Glutamatergic neuron (in vitro differentiated cells): ENCODE results near the gene FTSJ1. TPM values are rescaled to one million over a fixed set of nuclear protein-coding genes. Genes with fewer than 3 reads are reported as not detected.

ENCODE experiments used
- DNase-seq: peaks from one replicate; pipeline ENCODE4 v3.0.0; 2022
- H3K27ac Mint-ChIP-seq: one replicate; pipeline ENCODE4 v1.8.0; 2020; ENCODE audit warnings: mild to moderate bottlenecking, mixed read lengths, inconsistent platforms; ENCODE audit not compliant: unreplicated experiment
- H3K27me3 Mint-ChIP-seq: one replicate; pipeline ENCODE4 v1.8.0; 2020; ENCODE audit warnings: mild to moderate bottlenecking, moderate library complexity, mixed read lengths, inconsistent platforms; ENCODE audit not compliant: unreplicated experiment
- H3K36me3 Mint-ChIP-seq: one replicate; pipeline ENCODE4 v1.8.0; 2020; ENCODE audit warnings: mild to moderate bottlenecking, mixed read lengths, inconsistent platforms; ENCODE audit not compliant: unreplicated experiment
- H3K4me1 Mint-ChIP-seq: one replicate; pipeline ENCODE4 v1.8.0; 2020; ENCODE audit warnings: mild to moderate bottlenecking, low read depth, mixed read lengths, inconsistent platforms; ENCODE audit not compliant: unreplicated experiment
- H3K4me3 Mint-ChIP-seq: one replicate; pipeline ENCODE4 v1.8.0; 2020; ENCODE audit warnings: mild to moderate bottlenecking, mixed read lengths, inconsistent platforms; ENCODE audit not compliant: unreplicated experiment
- H3K9me3 Mint-ChIP-seq: one replicate; pipeline ENCODE4 v1.8.0; 2020; ENCODE audit warnings: mild to moderate bottlenecking, moderate library complexity, mixed read lengths, inconsistent platforms; ENCODE audit not compliant: unreplicated experiment
- total RNA-seq: library from RNA; stranded (reverse); fragmentation: NEBNext Ultra II Directional; extraction: Animal tissue kit (Norgen Biotek cat#: 25700); gene quantifications from one replicate; pipeline ENCODE4 v1.2.1, GENCODE V29; 2021; ENCODE audit not compliant: unreplicated experiment
- TF ChIP-seq, protein P1 (sequence below): fragments of 200-600 bp; sonication (generic); IDR thresholded peaks from one replicate; pipeline ENCODE4 v1.5.0; 2021; ENCODE audit not compliant: partially characterized antibody, unreplicated experiment

FTSJ1 gene
- total RNA-seq, 1 donor from 2014 or later: 87.6 TPM

DNA sequence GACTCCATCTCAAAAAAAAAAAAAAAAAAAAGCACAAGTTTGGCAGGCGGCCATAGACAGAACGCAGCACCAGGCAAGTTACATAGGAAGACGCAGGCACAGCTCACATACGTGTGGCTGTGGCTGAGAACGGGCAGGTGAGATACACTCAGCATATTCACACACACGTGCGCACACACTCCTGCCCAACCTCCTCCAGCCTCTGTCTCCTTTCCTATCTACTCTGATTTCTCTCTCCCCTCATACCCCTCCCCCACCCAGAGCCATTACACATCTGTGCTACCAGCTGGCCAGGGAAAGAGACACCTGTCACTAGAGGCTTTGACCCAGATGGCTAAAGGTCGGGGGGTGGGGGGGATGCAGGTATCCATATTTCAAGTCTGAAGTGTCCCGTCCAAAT is 3.8 kb upstream of the FTSJ1 start:
- TF ChIP-seq, protein P1, sequence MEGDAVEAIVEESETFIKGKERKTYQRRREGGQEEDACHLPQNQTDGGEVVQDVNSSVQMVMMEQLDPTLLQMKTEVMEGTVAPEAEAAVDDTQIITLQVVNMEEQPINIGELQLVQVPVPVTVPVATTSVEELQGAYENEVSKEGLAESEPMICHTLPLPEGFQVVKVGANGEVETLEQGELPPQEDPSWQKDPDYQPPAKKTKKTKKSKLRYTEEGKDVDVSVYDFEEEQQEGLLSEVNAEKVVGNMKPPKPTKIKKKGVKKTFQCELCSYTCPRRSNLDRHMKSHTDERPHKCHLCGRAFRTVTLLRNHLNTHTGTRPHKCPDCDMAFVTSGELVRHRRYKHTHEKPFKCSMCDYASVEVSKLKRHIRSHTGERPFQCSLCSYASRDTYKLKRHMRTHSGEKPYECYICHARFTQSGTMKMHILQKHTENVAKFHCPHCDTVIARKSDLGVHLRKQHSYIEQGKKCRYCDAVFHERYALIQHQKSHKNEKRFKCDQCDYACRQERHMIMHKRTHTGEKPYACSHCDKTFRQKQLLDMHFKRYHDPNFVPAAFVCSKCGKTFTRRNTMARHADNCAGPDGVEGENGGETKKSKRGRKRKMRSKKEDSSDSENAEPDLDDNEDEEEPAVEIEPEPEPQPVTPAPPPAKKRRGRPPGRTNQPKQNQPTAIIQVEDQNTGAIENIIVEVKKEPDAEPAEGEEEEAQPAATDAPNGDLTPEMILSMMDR: no peak
- peak overlapping the region; percentile 77 for H3K4me3 Mint-ChIP-seq

DNA sequence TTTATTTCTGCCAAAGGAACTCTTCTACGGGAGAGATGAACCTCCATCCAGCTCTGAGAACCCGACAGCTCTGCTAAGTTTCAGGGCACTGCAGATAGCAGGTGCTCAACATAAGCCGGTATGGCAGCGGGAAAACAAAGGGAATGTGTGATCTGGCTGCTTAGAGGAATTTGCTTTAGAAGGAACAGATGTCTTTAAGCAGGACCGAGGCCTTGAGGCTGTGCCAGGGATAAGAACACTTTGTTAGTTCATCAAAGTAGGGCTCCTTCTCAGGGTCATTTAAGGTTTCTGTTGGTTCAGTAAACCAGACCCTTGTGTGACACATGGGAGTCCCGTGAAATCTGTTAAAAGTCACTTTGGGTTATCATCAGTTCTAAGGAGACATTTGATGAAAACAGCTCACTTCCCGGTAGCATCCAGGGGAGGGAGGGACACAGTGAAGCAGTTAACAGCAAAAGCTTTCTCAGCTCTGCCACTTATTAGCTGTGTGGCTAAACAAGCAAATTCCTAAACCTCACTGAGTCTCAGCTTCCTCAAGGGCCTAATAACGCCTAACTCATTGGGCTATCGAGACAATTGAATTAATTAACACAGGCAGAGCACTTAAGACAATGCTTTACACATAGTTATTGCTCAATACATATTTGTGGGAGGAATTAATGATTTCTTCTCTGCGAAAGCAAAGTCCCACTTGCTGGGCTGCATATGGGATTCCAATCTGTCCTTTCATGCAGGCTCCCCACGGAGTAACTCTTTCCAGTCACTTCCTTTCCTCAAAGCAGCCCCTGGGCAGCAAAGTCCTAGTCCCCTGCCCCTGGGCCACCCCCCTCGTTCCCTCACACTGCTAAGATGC is 2.9 kb upstream of the FTSJ1 start:
- no peaks in the 10 kb centered on the region for H3K36me3 Mint-ChIP-seq
- TF ChIP-seq, protein P1: no peak
- peak overlapping the region; percentile 98 for H3K27ac Mint-ChIP-seq

More for the DNA sequence above, 3.8 kb upstream of the FTSJ1 start:
- peak overlapping the region; percentile 98 for H3K27ac Mint-ChIP-seq
- peaks cover 16% of the 10 kb centered on the region for H3K27me3 Mint-ChIP-seq
- peaks cover 25% of the 10 kb centered on the region for H3K9me3 Mint-ChIP-seq
- H3K36me3 Mint-ChIP-seq: no peaks in the 10 kb centered on the region
- peaks cover 39% of the 10 kb centered on the region for H3K4me1 Mint-ChIP-seq
- DNase-seq: no peak

DNA sequence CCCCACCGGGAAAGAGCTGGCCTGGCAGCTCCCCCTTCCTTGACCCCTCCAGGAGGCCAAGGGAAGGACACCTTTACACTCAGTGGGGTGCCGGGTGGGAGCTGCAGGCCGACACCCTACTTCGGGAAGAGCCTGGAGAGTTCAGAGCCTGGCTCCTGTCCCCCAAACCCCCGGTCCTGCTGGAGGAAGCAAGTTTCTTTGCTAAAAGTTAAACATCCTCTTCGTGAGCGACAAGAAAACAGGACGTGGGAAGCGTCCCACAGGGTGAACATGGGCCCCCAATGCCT is 2.4 kb upstream of the FTSJ1 start:
- H3K4me1 Mint-ChIP-seq: peaks cover 39% of the 10 kb centered on the region
- H3K4me3 Mint-ChIP-seq: peak overlapping the region; percentile 66
- H3K27ac Mint-ChIP-seq: peak overlapping the region; percentile 98

More for the DNA sequence above, 2.9 kb upstream of the FTSJ1 start:
- Mint-ChIP-seq H3K9me3 (peaks cover 25% of the 10 kb centered on the region), H3K27me3 (peaks cover 17% of the 10 kb centered on the region), H3K4me1 (peaks cover 39% of the 10 kb centered on the region), H3K4me3 (peak overlapping the region; percentile 77)
- DNase-seq: no peak

DNA sequence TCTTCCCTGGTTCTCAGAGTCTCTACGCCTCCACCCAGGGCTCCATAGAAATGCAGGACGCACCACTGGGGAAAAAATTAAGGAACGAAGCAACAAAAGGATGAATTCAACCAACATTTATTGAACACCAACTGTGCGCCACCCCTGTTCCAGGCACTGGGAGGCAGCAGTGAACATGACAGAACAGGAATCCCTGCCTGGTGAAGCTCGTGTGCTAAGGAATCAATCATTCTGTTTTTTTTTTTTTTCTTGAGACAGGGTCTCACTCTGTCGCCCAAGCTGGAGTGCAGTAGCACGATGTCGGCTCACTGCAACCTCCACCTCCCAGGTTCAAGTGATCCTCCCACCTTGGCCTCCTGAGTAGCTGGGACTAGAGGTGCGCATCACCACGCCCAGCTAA is 1.9 kb upstream of the FTSJ1 start:
- H3K4me3 Mint-ChIP-seq: peak overlapping the region; percentile 66
- DNase-seq: no peak
- H3K9me3 Mint-ChIP-seq: peaks cover 26% of the 10 kb centered on the region
- peaks cover 17% of the 10 kb centered on the region for H3K27me3 Mint-ChIP-seq
- TF ChIP-seq, protein P1: no peak
- peaks cover 39% of the 10 kb centered on the region for H3K4me1 Mint-ChIP-seq
- no peaks in the 10 kb centered on the region for H3K36me3 Mint-ChIP-seq
- H3K27ac Mint-ChIP-seq: peak overlapping the region; percentile 98

More for the DNA sequence above, 2.4 kb upstream of the FTSJ1 start:
- H3K36me3 Mint-ChIP-seq: no peaks in the 10 kb centered on the region
- TF ChIP-seq, protein P1: no peak
- peaks cover 25% of the 10 kb centered on the region for H3K9me3 Mint-ChIP-seq
- peaks cover 17% of the 10 kb centered on the region for H3K27me3 Mint-ChIP-seq
- no peak for DNase-seq

DNA sequence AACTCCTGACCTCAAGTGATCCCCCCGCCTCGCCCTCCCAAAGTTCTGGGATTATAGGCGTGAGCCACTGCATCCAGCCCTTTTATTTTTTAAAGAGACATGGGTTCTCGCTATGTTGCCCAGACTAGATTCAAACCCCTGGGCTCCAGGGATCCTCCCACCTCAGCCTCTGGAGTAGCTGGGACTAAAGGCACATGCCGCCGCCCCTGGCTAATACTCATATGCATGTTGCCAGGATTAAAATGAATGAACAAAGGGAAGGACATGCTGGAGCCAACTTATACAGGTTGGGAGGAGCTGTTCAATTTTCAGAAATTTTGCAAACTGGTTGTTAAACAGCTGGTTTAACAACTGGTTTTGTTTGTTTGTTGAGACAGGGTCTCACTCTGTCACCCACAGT is 1.4 kb upstream of the FTSJ1 start:
- Mint-ChIP-seq H3K27ac (peak overlapping the region; percentile 98), H3K36me3 (no peaks in the 10 kb centered on the region), H3K27me3 (peaks cover 15% of the 10 kb centered on the region), H3K4me3 (no peak overlapping the region), H3K4me1 (peaks cover 36% of the 10 kb centered on the region), H3K9me3 (peaks cover 24% of the 10 kb centered on the region)
- no peak for DNase-seq
- TF ChIP-seq, protein P1: no peak
